ENCODE measurements around the gene ACOT4. TPM values are rescaled to one million over a fixed set of nuclear protein-coding genes. Genes with fewer than 3 reads are reported as not detected.
A peak's percentile ranks its signal among the peaks of the same experiment; 100 is the strongest.

Gene ACOT4
- total RNA-seq, 2 donors from 2014 or later = 1.9 to 2.1 TPM

GRCh38 chr14:73613419-73613963 lies 21.8 kb downstream of the ACOT4 start:
- H3K27ac ChIP-seq = peak overlapping the region in 1 of 2 donors; percentile 77
- intact Hi-C loops (cut with DNase I) = loop anchor here (5.0 kb wide), 1 partner anchor 46 kb away; the partner anchor contains the start of gene ACOT2
- no peak for DNase-seq (ENCODE audit: low spot score)
- no peaks in the 10 kb centered on the region for H3K4me1 ChIP-seq (replicated peaks)
- TF ChIP-seq, protein P1, sequence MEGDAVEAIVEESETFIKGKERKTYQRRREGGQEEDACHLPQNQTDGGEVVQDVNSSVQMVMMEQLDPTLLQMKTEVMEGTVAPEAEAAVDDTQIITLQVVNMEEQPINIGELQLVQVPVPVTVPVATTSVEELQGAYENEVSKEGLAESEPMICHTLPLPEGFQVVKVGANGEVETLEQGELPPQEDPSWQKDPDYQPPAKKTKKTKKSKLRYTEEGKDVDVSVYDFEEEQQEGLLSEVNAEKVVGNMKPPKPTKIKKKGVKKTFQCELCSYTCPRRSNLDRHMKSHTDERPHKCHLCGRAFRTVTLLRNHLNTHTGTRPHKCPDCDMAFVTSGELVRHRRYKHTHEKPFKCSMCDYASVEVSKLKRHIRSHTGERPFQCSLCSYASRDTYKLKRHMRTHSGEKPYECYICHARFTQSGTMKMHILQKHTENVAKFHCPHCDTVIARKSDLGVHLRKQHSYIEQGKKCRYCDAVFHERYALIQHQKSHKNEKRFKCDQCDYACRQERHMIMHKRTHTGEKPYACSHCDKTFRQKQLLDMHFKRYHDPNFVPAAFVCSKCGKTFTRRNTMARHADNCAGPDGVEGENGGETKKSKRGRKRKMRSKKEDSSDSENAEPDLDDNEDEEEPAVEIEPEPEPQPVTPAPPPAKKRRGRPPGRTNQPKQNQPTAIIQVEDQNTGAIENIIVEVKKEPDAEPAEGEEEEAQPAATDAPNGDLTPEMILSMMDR (IDR thresholded peaks at IDR 0.05) = no peak
- TF ChIP-seq POLR2A (IDR thresholded peaks at IDR 0.05) = no peak
- no peak for TF ChIP-seq POLR2AphosphoS5 (IDR thresholded peaks at IDR 0.05)
- WGBS = 73% methylated on average over 3 of the region's 3 CpGs
- no peaks in the 10 kb centered on the region for H3K9me3 ChIP-seq
- H3K36me3 ChIP-seq = no peaks in the 10 kb centered on the region
- H3K4me3 ChIP-seq = no peak overlapping the region
- H3K27me3 ChIP-seq (replicated peaks; ENCODE audit: insufficient read depth) = no peaks in the 10 kb centered on the region

- no peaks in the 10 kb centered on the region for H3K36me3 ChIP-seq
- no peaks in the 10 kb centered on the region for H3K9me3 ChIP-seq
- WGBS = 83% methylated on average over 4 of the region's 4 CpGs
- H3K27ac ChIP-seq = no peak overlapping the region
- no peak overlapping the region for H3K4me3 ChIP-seq
- intact Hi-C loops (cut with DNase I) = no loop called here
- DNase-seq (ENCODE audit: low spot score) = no peak
- H3K27me3 ChIP-seq (replicated peaks; ENCODE audit: insufficient read depth) = no peaks in the 10 kb centered on the region
- TF ChIP-seq POLR2A (IDR thresholded peaks at IDR 0.05) (no peak), POLR2AphosphoS5 (IDR thresholded peaks at IDR 0.05) (no peak)
- TF ChIP-seq, protein P1 (IDR thresholded peaks at IDR 0.05) = no peak
- no peaks in the 10 kb centered on the region for H3K4me1 ChIP-seq (replicated peaks)
Observed at GRCh38 chr14:73616831-73617230, 25.2 kb downstream of the ACOT4 start.

GRCh38 chr14:73619524-73619923 lies 27.9 kb downstream of the ACOT4 start:
- no peak for TF ChIP-seq POLR2A (IDR thresholded peaks at IDR 0.05)
- TF ChIP-seq, protein P1 (IDR thresholded peaks at IDR 0.05) = no peak
- TF ChIP-seq POLR2AphosphoS5 (IDR thresholded peaks at IDR 0.05) = no peak
- intact Hi-C loops (cut with DNase I) = no loop called here
- no peak for DNase-seq (ENCODE audit: low spot score)
- Histone ChIP-seq H3K36me3 (no peaks in the 10 kb centered on the region), H3K27ac (no peak overlapping the region), H3K4me1 (replicated peaks) (no peaks in the 10 kb centered on the region), H3K4me3 (no peak overlapping the region), H3K27me3 (replicated peaks; ENCODE audit: insufficient read depth) (no peaks in the 10 kb centered on the region), H3K9me3 (no peaks in the 10 kb centered on the region)
- WGBS = 55% methylated on average over 1 of the region's 1 CpG

GRCh38 chr14:73620268-73620667 lies 28.6 kb downstream of the ACOT4 start:
- WGBS = 90% methylated on average over 10 of the region's 10 CpGs
- no peak overlapping the region for H3K27ac ChIP-seq
- DNase-seq (ENCODE audit: low spot score) = no peak
- H3K4me1 ChIP-seq (replicated peaks) = no peaks in the 10 kb centered on the region
- H3K9me3 ChIP-seq = no peaks in the 10 kb centered on the region
- H3K36me3 ChIP-seq = no peaks in the 10 kb centered on the region
- H3K4me3 ChIP-seq = no peak overlapping the region
- intact Hi-C loops (cut with DNase I) = no loop called here
- no peaks in the 10 kb centered on the region for H3K27me3 ChIP-seq (replicated peaks; ENCODE audit: insufficient read depth)
- TF ChIP-seq POLR2A (IDR thresholded peaks at IDR 0.05) = no peak
- TF ChIP-seq, protein P1 (IDR thresholded peaks at IDR 0.05) = no peak
- TF ChIP-seq POLR2AphosphoS5 (IDR thresholded peaks at IDR 0.05) = no peak

GRCh38 chr14:73623504-73624054 lies 31.9 kb downstream of the ACOT4 start:
- Histone ChIP-seq H3K9me3 (no peaks in the 10 kb centered on the region), H3K36me3 (no peaks in the 10 kb centered on the region), H3K27me3 (replicated peaks; ENCODE audit: insufficient read depth) (no peaks in the 10 kb centered on the region), H3K4me3 (no peak overlapping the region), H3K27ac (no peak overlapping the region), H3K4me1 (replicated peaks) (no peaks in the 10 kb centered on the region)
- intact Hi-C loops (cut with DNase I) = no loop called here
- TF ChIP-seq POLR2AphosphoS5 (IDR thresholded peaks at IDR 0.05) (no peak), POLR2A (IDR thresholded peaks at IDR 0.05) (no peak)
- TF ChIP-seq, protein P1 (IDR thresholded peaks at IDR 0.05) = no peak
- no peak for DNase-seq (ENCODE audit: low spot score)
- 91% methylated on average over 4 of the region's 4 CpGs for WGBS

Measured in prostate gland (tissue), 2 donors.